Endothelial cell of umbilical vein (primary cell): ENCODE measurements around the gene PI4KA. TPM values are rescaled to one million over a fixed set of nuclear protein-coding genes. Genes with fewer than 3 reads are reported as not detected.

Experiments used
- BruUV-seq: library from RNA; stranded (reverse); fragments of 400-500 nt; replicated peaks from 2 replicates; lab custom pipeline; 2021; lab: Mats Ljungman, UMichigan
- CTCF ChIA-PET: fragments of 300-600, 350-600 bp; sonication (Branson Sonifier 250); formaldehyde crosslinking; loops from one replicate; lab custom pipeline; 2021; ENCODE audit warnings: antibody characterized with exemption, inconsistent platforms; lab: Charles Lee
- POLR2A ChIA-PET: fragments of 300-600, 350-600 bp; sonication (Branson Sonifier 250); formaldehyde crosslinking; loops from one replicate; lab custom pipeline; 2021; ENCODE audit warnings: antibody characterized with exemption, inconsistent platforms; lab: Charles Lee
- DNase-seq: peaks from one replicate; pipeline ENCODE4 v3.0.0-alpha.2; 2011; ENCODE audit warnings: low read depth, low spot score
- FAIRE-seq: peaks from 2 replicates; lab custom pipeline; 2011; peaks lifted over from hg19 to GRCh38; lab: Jason Lieb, UNC
- H2AFZ ChIP-seq: 2 replicates; pipeline ENCODE4 v1.6.0; 2012; ENCODE audit warnings: low read depth, low read length, control low read depth, inconsistent platforms
- H3K27ac ChIP-seq: 2 replicates; pipeline ENCODE4 v1.5.1; 2011; ENCODE audit warnings: low read depth, mild to moderate bottlenecking, control low read depth, low read length, moderate library complexity; ENCODE audit not compliant: insufficient read depth
- H3K27me3 ChIP-seq, 2 experiments: 2 replicates each; pipeline versions ENCODE4 v1.6.0 to v1.6.1; 2011; ENCODE audit warnings: low read length in 2 of 2, mixed read lengths in 1 of 2; ENCODE audit not compliant: control insufficient read depth in 2 of 2, insufficient read depth in 2 of 2
- H3K36me3 ChIP-seq, 2 experiments: 2 replicates in 1 of 2; 3 replicates in 1 of 2; pipeline ENCODE4 v1.5.1; 2011; ENCODE audit warnings: low read length in 2 of 2, mild to moderate bottlenecking in 1 of 2, moderate library complexity in 1 of 2; ENCODE audit not compliant: control insufficient read depth in 2 of 2, insufficient read depth in 2 of 2; ENCODE audit errors: extremely low read depth in 1 of 2
- H3K4me1 ChIP-seq: 3 replicates; pipeline ENCODE4 v1.5.1; 2011; ENCODE audit warnings: mild to moderate bottlenecking, low read length; ENCODE audit not compliant: control insufficient read depth, insufficient read depth; ENCODE audit errors: extremely low read depth
- H3K4me2 ChIP-seq: 2 replicates; pipeline ENCODE4 v1.6.1; 2011; ENCODE audit warnings: low read length, control low read depth, mixed read lengths; ENCODE audit not compliant: insufficient read depth
- H3K4me3 ChIP-seq, 3 experiments: fragments of 200-600 bp in 1 of 3; sonication (generic), shearing (Covaris generic) in 1 of 3; replicated peaks in 1 of 3; 2 replicates each; pipeline ENCODE4 v1.5.1; 2011 to 2016; ENCODE audit warnings: control low read depth in 3 of 3, low read length in 3 of 3, mild to moderate bottlenecking in 2 of 3, inconsistent platforms in 1 of 3, low read depth in 1 of 3, moderate library complexity in 1 of 3; ENCODE audit not compliant: insufficient read depth in 1 of 3
- H3K79me2 ChIP-seq: 2 replicates; pipeline ENCODE4 v1.6.0; 2012; ENCODE audit warnings: low read length, inconsistent platforms; ENCODE audit not compliant: control insufficient read depth, insufficient read depth
- H3K9ac ChIP-seq: replicated peaks from 2 replicates; pipeline ENCODE3; 2011; ENCODE audit warnings: low read length, control low read depth; ENCODE audit not compliant: insufficient read depth; ENCODE audit errors: extremely low read depth
- H3K9me1 ChIP-seq: replicated peaks from 3 replicates; pipeline ENCODE4 v1.6.0; 2011; ENCODE audit warnings: mild to moderate bottlenecking, low read length; ENCODE audit not compliant: control insufficient read depth, insufficient read depth; ENCODE audit errors: extremely low read depth
- H3K9me3 ChIP-seq: replicated peaks from 2 replicates; pipeline ENCODE4 v1.5.1; 2012; ENCODE audit warnings: low read length, inconsistent platforms; ENCODE audit not compliant: control insufficient read depth, insufficient read depth
- H4K20me1 ChIP-seq: replicated peaks from 2 replicates; pipeline ENCODE3; 2011; ENCODE audit warnings: mild to moderate bottlenecking, low read length; ENCODE audit not compliant: control insufficient read depth, insufficient read depth; ENCODE audit errors: extremely low read depth
- EZH2 ChIP-seq: IDR thresholded peaks from 2 replicates; pipeline ENCODE4 v1.6.1; 2012; ENCODE audit warnings: borderline replicate concordance, low read depth, mild to moderate bottlenecking, moderate library complexity, low read length, inconsistent platforms; ENCODE audit not compliant: severe bottlenecking
- FOS ChIP-seq: IDR thresholded peaks from 2 replicates; pipeline ENCODE4 v1.6.1; 2011; ENCODE audit warnings: mild to moderate bottlenecking, low read length, moderate library complexity, borderline replicate concordance; ENCODE audit not compliant: insufficient read depth
- GATA2 ChIP-seq: IDR thresholded peaks from 2 replicates; pipeline ENCODE4 v1.7.0; 2011; ENCODE audit warnings: low read depth, mild to moderate bottlenecking, moderate library complexity, mixed read lengths, low read length; ENCODE audit not compliant: insufficient read length, insufficient read depth
- JUN ChIP-seq: IDR thresholded peaks from 2 replicates; pipeline ENCODE4 v1.6.1; 2011; ENCODE audit warnings: borderline replicate concordance, low read depth; ENCODE audit not compliant: insufficient read length, insufficient read depth
- MYC ChIP-seq: IDR thresholded peaks from one replicate; pipeline ENCODE4 v1.6.1; 2011; ENCODE audit warnings: mild to moderate bottlenecking, low read depth, low read length
- POLR2A ChIP-seq: IDR thresholded peaks from 2 replicates; pipeline ENCODE4 v1.6.1; 2012; ENCODE audit warnings: low read depth, mild to moderate bottlenecking, control low read depth, low read length
- POLR2AphosphoS5 ChIP-seq: IDR thresholded peaks from 2 replicates; pipeline ENCODE4 v1.6.1; 2012; ENCODE audit warnings: low read depth, mild to moderate bottlenecking, control low read depth, low read length, moderate library complexity; ENCODE audit not compliant: insufficient read depth
- dilution Hi-C: fragments of 300-500 bp; cut with MboI; formaldehyde crosslinking; loops from one replicate; pipeline ENCODE4 v1.15.0; 2019; ENCODE audit warnings: low sequenced_read_pairs; ENCODE audit not compliant: extremely low pct_ligation_motif_present
- intact Hi-C: fragments of 100-400 bp; cut with micrococcal nuclease; formaldehyde crosslinking; loops from one replicate; pipeline ENCODE4 v1.10.0; 2022
- polyA plus RNA-seq, 4 experiments: library from polyadenylated mRNA; depleted of rRNA in 3 of 4; stranded (reverse) in 3 of 4; unstranded in 1 of 4; fragments of >200 nt; gene quantifications; 2 replicates each; pipeline versions ENCODE4 v1.2.1 to v1.2.3, GENCODE V29; 2011 to 2012; ENCODE audit warnings: missing spikeins in 1 of 4
- total RNA-seq: library from RNA; stranded (reverse); gene quantifications from 2 replicates; pipeline ENCODE4 v1.2.3, GENCODE V29; 2021
- TF ChIP-seq, protein P1 (sequence below): IDR thresholded peaks from 2 replicates; pipeline ENCODE4 v1.6.1; 2011; ENCODE audit not compliant: insufficient read depth, insufficient read length
- TF ChIP-seq, protein P2 (sequence below), 2 donors: IDR thresholded peaks; 1 replicate in 1 of 2; 2 replicates in 1 of 2; pipeline ENCODE4 v1.5.1; 2011; ENCODE audit warnings: low read length in 2 of 2, mild to moderate bottlenecking in 2 of 2, moderate library complexity in 2 of 2, control low read depth in 1 of 2, inconsistent platforms in 1 of 2, low read depth in 1 of 2; ENCODE audit not compliant: insufficient read depth in 1 of 2; ENCODE audit errors: extremely low read depth in 1 of 2

The PI4KA gene
- total and polyA plus RNA-seq, 2 donors (not counting 3 experiments of a cell fraction or from before 2014, with no cell fraction given): 28.9 to 56.4 TPM

DNA sequence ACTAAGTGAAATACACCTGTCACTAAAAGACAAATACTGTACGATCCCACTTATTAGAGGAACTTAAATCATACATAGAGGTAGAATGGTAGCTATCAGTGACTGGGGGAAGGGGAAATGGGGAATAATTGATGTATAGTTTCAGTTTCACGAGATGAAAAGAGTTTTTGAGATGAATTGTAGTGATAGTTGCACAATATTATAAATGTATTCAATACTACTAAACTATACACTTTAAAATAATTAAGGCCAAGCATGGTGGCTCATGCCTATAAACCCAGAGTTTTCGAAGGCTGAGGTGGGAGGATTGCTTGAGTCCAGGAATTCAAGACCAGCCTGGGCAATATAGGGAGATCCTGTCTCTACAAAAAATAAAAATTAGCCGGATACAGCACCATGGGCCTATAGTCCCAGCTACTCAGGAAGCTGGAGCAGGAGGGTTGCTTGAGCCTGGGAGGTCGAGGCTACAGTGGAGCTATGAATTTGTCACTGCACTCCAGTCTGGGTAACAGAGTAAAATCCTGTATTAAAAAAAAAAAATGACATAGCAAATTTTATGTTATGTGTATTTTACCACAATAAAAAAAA is 44.3 kb downstream of the PI4KA start:
- CTCF ChIA-PET: no interaction called here
- no peak overlapping the region for H3K9ac ChIP-seq
- no peaks in the 10 kb centered on the region for H3K27me3 ChIP-seq
- intact Hi-C loops (no loop called here), dilution Hi-C loops (no loop called here)
- H3K4me1 ChIP-seq: no peaks in the 10 kb centered on the region
- POLR2A ChIA-PET: no interaction called here
- BruUV-seq: no TSS peak
- no peak overlapping the region for H3K4me2 ChIP-seq
- no peak overlapping the region for H2AFZ ChIP-seq
- H3K27ac ChIP-seq: no peak overlapping the region
- H4K20me1 ChIP-seq: no peaks in the 10 kb centered on the region
- FAIRE-seq (no peak), DNase-seq (no peak)
- peaks cover 4 to 17% of the 10 kb centered on the region in 2 experiments for H3K36me3 ChIP-seq
- no peaks in the 10 kb centered on the region for H3K79me2 ChIP-seq
- no peak for TF ChIP-seq POLR2A
- TF ChIP-seq MYC: no peak
- no peak for TF ChIP-seq POLR2AphosphoS5
- no peak for TF ChIP-seq FOS
- no peak for TF ChIP-seq GATA2
- TF ChIP-seq, protein P1, sequence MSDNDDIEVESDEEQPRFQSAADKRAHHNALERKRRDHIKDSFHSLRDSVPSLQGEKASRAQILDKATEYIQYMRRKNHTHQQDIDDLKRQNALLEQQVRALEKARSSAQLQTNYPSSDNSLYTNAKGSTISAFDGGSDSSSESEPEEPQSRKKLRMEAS: no peak
- TF ChIP-seq JUN: no peak
- TF ChIP-seq, protein P2, sequence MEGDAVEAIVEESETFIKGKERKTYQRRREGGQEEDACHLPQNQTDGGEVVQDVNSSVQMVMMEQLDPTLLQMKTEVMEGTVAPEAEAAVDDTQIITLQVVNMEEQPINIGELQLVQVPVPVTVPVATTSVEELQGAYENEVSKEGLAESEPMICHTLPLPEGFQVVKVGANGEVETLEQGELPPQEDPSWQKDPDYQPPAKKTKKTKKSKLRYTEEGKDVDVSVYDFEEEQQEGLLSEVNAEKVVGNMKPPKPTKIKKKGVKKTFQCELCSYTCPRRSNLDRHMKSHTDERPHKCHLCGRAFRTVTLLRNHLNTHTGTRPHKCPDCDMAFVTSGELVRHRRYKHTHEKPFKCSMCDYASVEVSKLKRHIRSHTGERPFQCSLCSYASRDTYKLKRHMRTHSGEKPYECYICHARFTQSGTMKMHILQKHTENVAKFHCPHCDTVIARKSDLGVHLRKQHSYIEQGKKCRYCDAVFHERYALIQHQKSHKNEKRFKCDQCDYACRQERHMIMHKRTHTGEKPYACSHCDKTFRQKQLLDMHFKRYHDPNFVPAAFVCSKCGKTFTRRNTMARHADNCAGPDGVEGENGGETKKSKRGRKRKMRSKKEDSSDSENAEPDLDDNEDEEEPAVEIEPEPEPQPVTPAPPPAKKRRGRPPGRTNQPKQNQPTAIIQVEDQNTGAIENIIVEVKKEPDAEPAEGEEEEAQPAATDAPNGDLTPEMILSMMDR (IDR thresholded peaks at IDR 0.05; ENCODE audit: extremely low read depth in 1 of 2, insufficient read depth in 1 of 2, low read depth in 1 of 2, low read length in 2 of 2): no peak
- TF ChIP-seq EZH2: no peak
- H3K9me1 ChIP-seq: no peaks in the 10 kb centered on the region
- no peak overlapping the region for H3K4me3 ChIP-seq
- H3K9me3 ChIP-seq: no peaks in the 10 kb centered on the region
